GM12878 (cell line): ENCODE results near the gene MICA. TPM values are rescaled to one million over a fixed set of nuclear protein-coding genes. Genes with fewer than 3 reads are reported as not detected.
A peak's percentile ranks its signal among the peaks of the same experiment; 100 is the strongest.

ENCODE experiments used
- ATAC-seq: fragments of 200-7000 bp; cut with Tn5 transposase; 3 replicates; pipeline ENCODE4 v1.9.1; 2020; ENCODE audit warnings: mild to moderate bottlenecking, moderate library complexity
- BruUV-seq: library from RNA; stranded (reverse); fragments of 400-500 nt; replicated peaks from 2 replicates; lab custom pipeline; 2021; lab: Mats Ljungman, UMichigan
- CTCF ChIA-PET: fragments of 300-600 bp; sonication (Branson Sonifier 250); formaldehyde crosslinking; extraction: SDS; loops from one replicate; lab custom pipeline; 2021; ENCODE audit warnings: inconsistent platforms; lab: Yijun Ruan, JAX
- POLR2A ChIA-PET: fragments of 350-600 bp; formaldehyde crosslinking; extraction: SDS; loops from one replicate; lab custom pipeline; 2021; ENCODE audit warnings: inconsistent platforms; lab: Charles Lee
- RAD21 ChIA-PET: fragments of 300-600 bp; sonication (Branson Sonifier 250); formaldehyde crosslinking; loops from one replicate; lab custom pipeline; 2023; ENCODE audit warnings: antibody characterized with exemption; ENCODE audit not compliant: unreplicated experiment; lab: Charles Lee
- SMC1A ChIA-PET: fragments of 300-600 bp; sonication (Branson Sonifier 250); formaldehyde crosslinking; loops from one replicate; lab custom pipeline; 2023; ENCODE audit not compliant: unreplicated experiment, uncharacterized antibody; lab: Charles Lee
- DNase-seq: peaks from one replicate; pipeline ENCODE4 v3.0.0-alpha.2; 2011; ENCODE audit warnings: low read depth, low spot score
- FAIRE-seq: peaks from 3 replicates; lab custom pipeline; 2011; peaks lifted over from hg19 to GRCh38; lab: Jason Lieb, UNC
- H2AFZ ChIP-seq: 2 replicates; pipeline ENCODE4 v1.6.0; 2011; ENCODE audit warnings: low read depth, low read length, control low read depth; ENCODE audit not compliant: control insufficient read depth
- H3K27ac ChIP-seq: 2 replicates; pipeline ENCODE4 v1.5.1; 2011; ENCODE audit warnings: control low read depth; ENCODE audit not compliant: control insufficient read depth, insufficient read depth
- H3K27me3 ChIP-seq, 2 experiments: replicated peaks in 1 of 2; 2 replicates each; pipeline versions ENCODE4 v1.6.0 to v1.6.1; 2011; ENCODE audit warnings: low read length in 1 of 2; ENCODE audit not compliant: control insufficient read depth in 2 of 2, insufficient read depth in 2 of 2
- H3K36me3 ChIP-seq, 2 experiments: 2 replicates each; pipeline ENCODE4 v1.5.1; 2011; ENCODE audit warnings: low read length in 1 of 2; ENCODE audit not compliant: control insufficient read depth in 2 of 2, insufficient read depth in 2 of 2
- H3K4me1 ChIP-seq: 2 replicates; pipeline ENCODE4 v1.6.1; 2011; ENCODE audit warnings: mild to moderate bottlenecking, low read length, moderate library complexity, mixed read lengths; ENCODE audit not compliant: control insufficient read depth, insufficient read depth
- H3K4me2 ChIP-seq: 2 replicates; pipeline ENCODE4 v1.6.0; 2011; ENCODE audit warnings: control low read depth; ENCODE audit not compliant: control insufficient read depth, insufficient read depth
- H3K4me3 ChIP-seq: fragments of 200-600 bp; sonication (generic); 2 replicates; pipeline ENCODE4 v1.5.1; 2016
- H3K79me2 ChIP-seq: 2 replicates; pipeline ENCODE4 v1.6.0; 2011; ENCODE audit warnings: low read length; ENCODE audit not compliant: control insufficient read depth, insufficient read depth
- H3K9ac ChIP-seq: 2 replicates; pipeline ENCODE4 v1.8.0; 2011; ENCODE audit warnings: low read length, control low read depth, mixed read lengths; ENCODE audit not compliant: control insufficient read depth, insufficient read depth
- H3K9me3 ChIP-seq: replicated peaks from 3 replicates; pipeline ENCODE4 v1.5.1; 2011; ENCODE audit warnings: mild to moderate bottlenecking, low read length; ENCODE audit not compliant: control insufficient read depth, insufficient read depth
- H4K20me1 ChIP-seq: 2 replicates; pipeline ENCODE4 v1.6.0; 2011; ENCODE audit not compliant: control insufficient read depth, insufficient read depth
- CHD2 ChIP-seq: IDR thresholded peaks from 2 replicates; pipeline ENCODE4 v1.6.1; 2011; ENCODE audit warnings: low read depth, low read length, improper control_type of control experiment, borderline replicate concordance
- MEF2B ChIP-seq: fragments of 450-650 bp; IDR thresholded peaks from 2 replicates; pipeline ENCODE4 v1.6.1; 2018; ENCODE audit warnings: mild to moderate bottlenecking, moderate library complexity; ENCODE audit not compliant: partially characterized antibody, poor library complexity, severe bottlenecking
- STAT1 ChIP-seq: fragments of 450-650 bp; conservative IDR thresholded peaks from 2 replicates; pipeline ENCODE4 v1.6.1; 2014; ENCODE audit warnings: antibody characterized with exemption, mild to moderate bottlenecking
- WGBS: methylation state at CpG from one replicate; pipeline ENCODE4 v1.1.6; 2016; ENCODE audit warnings: low lambda C conversion rate; ENCODE audit not compliant: insufficient replicate concordance, insufficient coverage; ENCODE audit errors: missing lambda C conversion rate; 5-methylcytosine and 5-hydroxymethylcytosine counted together
- in situ Hi-C: fragments of 300-500 bp; cut with MboI; formaldehyde crosslinking; loops from 9 replicates; pipeline ENCODE4 v1.14.3; 2018; ENCODE audit warnings: mixed read lengths
- intact Hi-C: fragments of 100-400 bp; cut with micrococcal nuclease; formaldehyde crosslinking; loops from one replicate; pipeline ENCODE4 v1.14.2; 2022; ENCODE audit not compliant: unreplicated experiment
- polyA plus RNA-seq, 11 experiments: library from polyadenylated mRNA; depleted of rRNA in 4 of 11; unstranded in 6 of 11; stranded (reverse) in 5 of 11; fragments of >200 nt; fragmentation: Nextera tagmentation in 4 of 11; fragmentation: Illumina TruSeq in 1 of 11; extraction: Ambion mirVana in 4 of 11; extraction: Trizol in 1 of 11; gene quantifications; 1 replicate in 1 of 11; 2 replicates in 10 of 11; pipeline versions ENCODE4 v1.2.1 to v1.2.3, GENCODE V29; 2011 to 2016; ENCODE audit warnings: inconsistent platforms in 2 of 11, missing spikeins in 2 of 11, low read depth in 1 of 11
- total RNA-seq, 4 experiments: library from RNA; depleted of rRNA in 3 of 4; stranded (reverse); fragments of >200 nt in 3 of 4; fragmentation: Illumina TruSeq in 1 of 4; extraction: Trizol in 1 of 4; gene quantifications; 2 replicates each; pipeline versions ENCODE4 v1.2.1 to v1.2.3, GENCODE V29; 2013 to 2021
- TF ChIP-seq, protein P1 (sequence below): fragments of 450-650 bp; IDR thresholded peaks from 2 replicates; pipeline ENCODE4 v1.6.1; 2017; ENCODE audit warnings: mild to moderate bottlenecking, moderate library complexity

The MICA gene
- total and polyA plus RNA-seq, 10 of the 15 experiments (the other 5 are each of a cell fraction or from before 2014, with no cell fraction given): 3.6 to 10.5 (median 6.9) TPM

DNA sequence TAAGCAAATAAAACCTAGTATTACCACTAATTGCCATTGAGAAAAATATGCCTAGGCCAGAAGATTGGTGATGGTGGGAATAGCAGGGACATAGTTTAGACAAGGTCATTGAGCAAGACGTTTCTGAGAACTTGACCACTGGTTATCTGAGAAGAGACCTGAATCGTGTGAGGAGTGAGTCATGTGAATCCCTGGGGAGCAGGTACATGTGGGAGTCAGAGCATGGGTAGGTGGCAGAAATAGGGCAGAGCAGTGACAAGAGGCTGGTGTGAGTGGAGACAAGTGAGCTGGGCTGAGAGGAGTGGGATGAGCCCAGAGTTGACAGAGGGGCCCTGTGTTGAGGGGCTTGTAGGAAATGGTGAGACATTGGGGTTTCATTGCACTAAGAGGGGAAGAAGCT lies 16.4 kb downstream of the MICA start:
- Histone ChIP-seq H3K27me3 (no peaks in the 10 kb centered on the region), H4K20me1 (no peaks in the 10 kb centered on the region), H3K79me2 (no peaks in the 10 kb centered on the region), H3K36me3 (peaks cover 1 to 6% of the 10 kb centered on the region in 2 experiments; a peak in 3 of 4 replicates), H2AFZ (no peak overlapping the region), H3K4me2 (no peak overlapping the region), H3K9ac (no peak overlapping the region), H3K4me3 (no peak overlapping the region), H3K4me1 (no peaks in the 10 kb centered on the region), H3K9me3 (no peaks in the 10 kb centered on the region; the same call in 2 of the 3 replicates), H3K27ac (no peak overlapping the region)
- POLR2A ChIA-PET: no interaction called here
- RAD21 ChIA-PET: interaction anchor here (0.6 to 1.3 kb wide), 2 partner anchors 21 to 23 kb away, joined by 3 read pairs; no protein-coding TSS in a partner anchor
- in situ Hi-C loops: no loop called here
- DNase-seq (no peak), ATAC-seq (peak; percentile 33; the same call in 2 of the 3 replicates), FAIRE-seq (no peak)
- CTCF ChIA-PET: no interaction called here
- TF ChIP-seq MEF2B (peak; percentile 78), STAT1 (no peak)
- SMC1A ChIA-PET: no interaction called here
- BruUV-seq: no TSS peak
- 5% methylated on average over 2 of the region's 2 CpGs for WGBS
- intact Hi-C loops: no loop called here

GRCh38 chr6:31420546-31420945 lies 17.2 kb downstream of the MICA start:
- Histone ChIP-seq H3K9ac (no peak overlapping the region), H3K36me3 (peaks cover 1 to 4% of the 10 kb centered on the region in 2 experiments; a peak in 1 of 4 replicates), H4K20me1 (no peaks in the 10 kb centered on the region), H3K79me2 (no peaks in the 10 kb centered on the region), H3K4me1 (no peaks in the 10 kb centered on the region), H2AFZ (no peak overlapping the region)
- intact Hi-C loops: no loop called here
- DNase-seq (no peak), ATAC-seq (no peak)
- no peak for TF ChIP-seq CHD2
- TF ChIP-seq, protein P1, sequence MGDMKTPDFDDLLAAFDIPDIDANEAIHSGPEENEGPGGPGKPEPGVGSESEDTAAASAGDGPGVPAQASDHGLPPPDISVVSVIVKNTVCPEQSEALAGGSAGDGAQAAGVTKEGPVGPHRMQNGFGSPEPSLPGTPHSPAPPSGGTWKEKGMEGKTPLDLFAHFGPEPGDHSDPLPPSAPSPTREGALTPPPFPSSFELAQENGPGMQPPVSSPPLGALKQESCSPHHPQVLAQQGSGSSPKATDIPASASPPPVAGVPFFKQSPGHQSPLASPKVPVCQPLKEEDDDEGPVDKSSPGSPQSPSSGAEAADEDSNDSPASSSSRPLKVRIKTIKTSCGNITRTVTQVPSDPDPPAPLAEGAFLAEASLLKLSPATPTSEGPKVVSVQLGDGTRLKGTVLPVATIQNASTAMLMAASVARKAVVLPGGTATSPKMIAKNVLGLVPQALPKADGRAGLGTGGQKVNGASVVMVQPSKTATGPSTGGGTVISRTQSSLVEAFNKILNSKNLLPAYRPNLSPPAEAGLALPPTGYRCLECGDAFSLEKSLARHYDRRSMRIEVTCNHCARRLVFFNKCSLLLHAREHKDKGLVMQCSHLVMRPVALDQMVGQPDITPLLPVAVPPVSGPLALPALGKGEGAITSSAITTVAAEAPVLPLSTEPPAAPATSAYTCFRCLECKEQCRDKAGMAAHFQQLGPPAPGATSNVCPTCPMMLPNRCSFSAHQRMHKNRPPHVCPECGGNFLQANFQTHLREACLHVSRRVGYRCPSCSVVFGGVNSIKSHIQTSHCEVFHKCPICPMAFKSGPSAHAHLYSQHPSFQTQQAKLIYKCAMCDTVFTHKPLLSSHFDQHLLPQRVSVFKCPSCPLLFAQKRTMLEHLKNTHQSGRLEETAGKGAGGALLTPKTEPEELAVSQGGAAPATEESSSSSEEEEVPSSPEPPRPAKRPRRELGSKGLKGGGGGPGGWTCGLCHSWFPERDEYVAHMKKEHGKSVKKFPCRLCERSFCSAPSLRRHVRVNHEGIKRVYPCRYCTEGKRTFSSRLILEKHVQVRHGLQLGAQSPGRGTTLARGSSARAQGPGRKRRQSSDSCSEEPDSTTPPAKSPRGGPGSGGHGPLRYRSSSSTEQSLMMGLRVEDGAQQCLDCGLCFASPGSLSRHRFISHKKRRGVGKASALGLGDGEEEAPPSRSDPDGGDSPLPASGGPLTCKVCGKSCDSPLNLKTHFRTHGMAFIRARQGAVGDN: no peak
- TF ChIP-seq, all 136 proteins: peak for 0
- CTCF ChIA-PET: interaction anchor here (1.7 kb wide), 1 partner anchor 22 kb away, joined by 6 read pairs; no protein-coding TSS in a partner anchor
- Histone ChIP-seq H3K9me3 (no peaks in the 10 kb centered on the region; the same call in 2 of the 3 replicates), H3K4me3 (no peak overlapping the region), H3K27me3 (no peaks in the 10 kb centered on the region), H3K4me2 (no peak overlapping the region), H3K27ac (no peak overlapping the region)
- SMC1A ChIA-PET: no interaction called here
- POLR2A ChIA-PET: no interaction called here
- RAD21 ChIA-PET: interaction anchor here (0.6 to 1.3 kb wide), 2 partner anchors 21 to 22 kb away, joined by 3 read pairs; no protein-coding TSS in a partner anchor
- 79% methylated on average over 2 of the region's 2 CpGs for WGBS
- BruUV-seq: no TSS peak
- in situ Hi-C loops: no loop called here
- FAIRE-seq: no peak
